ENCODE measurements around the gene CSTB.
A peak's percentile ranks its signal among the peaks of the same experiment; 100 is the strongest.

The CSTB gene

GRCh38 chr21:43761886-43762285, 14.2 kb downstream of the CSTB start:
- Histone ChIP-seq H3K4me1 (ENCODE audit: insufficient read depth, poor library complexity, severe bottlenecking) (peaks cover 14% of the 10 kb centered on the region), H3K27me3 (ENCODE audit: insufficient read depth, poor library complexity, severe bottlenecking) (no peaks in the 10 kb centered on the region), H3K9me3 (ENCODE audit: severe bottlenecking) (no peaks in the 10 kb centered on the region), H3K36me3 (ENCODE audit: low read depth) (peaks cover 55% of the 10 kb centered on the region), H3K27ac (ENCODE audit: poor library complexity, severe bottlenecking) (peak overlapping the region; percentile 66), H3K4me3 (ENCODE audit: severe bottlenecking) (no peak overlapping the region)
- no peak for TF ChIP-seq CTCF (IDR thresholded peaks at IDR 0.05; ENCODE audit: poor library complexity, severe bottlenecking)
- ATAC-seq (ENCODE audit: low read depth) (no peak), DNase-seq (ENCODE audit: low spot score) (no peak)

GRCh38 chr21:43760391-43760958, 15.6 kb downstream of the CSTB start:
- Histone ChIP-seq H3K27ac (ENCODE audit: poor library complexity, severe bottlenecking) (no peak overlapping the region), H3K4me1 (ENCODE audit: insufficient read depth, poor library complexity, severe bottlenecking) (peaks cover 14% of the 10 kb centered on the region), H3K27me3 (ENCODE audit: insufficient read depth, poor library complexity, severe bottlenecking) (no peaks in the 10 kb centered on the region), H3K4me3 (ENCODE audit: severe bottlenecking) (no peak overlapping the region), H3K9me3 (ENCODE audit: severe bottlenecking) (no peaks in the 10 kb centered on the region), H3K36me3 (ENCODE audit: low read depth) (peaks cover 69% of the 10 kb centered on the region)
- no peak for TF ChIP-seq CTCF (IDR thresholded peaks at IDR 0.05; ENCODE audit: poor library complexity, severe bottlenecking)
- DNase-seq (ENCODE audit: low spot score), result no peak
- no peak for ATAC-seq (ENCODE audit: low read depth)

- TF ChIP-seq CTCF (IDR thresholded peaks at IDR 0.05; ENCODE audit: poor library complexity, severe bottlenecking), result no peak
- ATAC-seq (ENCODE audit: low read depth), result no peak
- no peak for DNase-seq (ENCODE audit: low spot score)
- no peak overlapping the region for H3K4me3 ChIP-seq (ENCODE audit: severe bottlenecking)
- peaks cover 77% of the 10 kb centered on the region for H3K36me3 ChIP-seq (ENCODE audit: low read depth)
- H3K9me3 ChIP-seq (ENCODE audit: severe bottlenecking), result no peaks in the 10 kb centered on the region
- no peaks in the 10 kb centered on the region for H3K27me3 ChIP-seq (ENCODE audit: insufficient read depth, poor library complexity, severe bottlenecking)
- no peak overlapping the region for H3K27ac ChIP-seq (ENCODE audit: poor library complexity, severe bottlenecking)
- H3K4me1 ChIP-seq (ENCODE audit: insufficient read depth, poor library complexity, severe bottlenecking), result peaks cover 6% of the 10 kb centered on the region
Measured at GRCh38 chr21:43759651-43760050, 16.5 kb downstream of the CSTB start.

- ATAC-seq (ENCODE audit: low read depth) (no peak), DNase-seq (ENCODE audit: low spot score) (no peak)
- no peaks in the 10 kb centered on the region for H3K27me3 ChIP-seq (ENCODE audit: insufficient read depth, poor library complexity, severe bottlenecking)
- TF ChIP-seq CTCF (IDR thresholded peaks at IDR 0.05; ENCODE audit: poor library complexity, severe bottlenecking), result no peak
- H3K4me3 ChIP-seq (ENCODE audit: severe bottlenecking), result no peak overlapping the region
- no peaks in the 10 kb centered on the region for H3K4me1 ChIP-seq (ENCODE audit: insufficient read depth, poor library complexity, severe bottlenecking)
- H3K36me3 ChIP-seq (ENCODE audit: low read depth), result peaks cover 85% of the 10 kb centered on the region
- no peaks in the 10 kb centered on the region for H3K9me3 ChIP-seq (ENCODE audit: severe bottlenecking)
- no peak overlapping the region for H3K27ac ChIP-seq (ENCODE audit: poor library complexity, severe bottlenecking)
Measured at GRCh38 chr21:43758811-43759210, 17.3 kb downstream of the CSTB start.

- H3K27ac ChIP-seq (ENCODE audit: poor library complexity, severe bottlenecking), result no peak overlapping the region
- no peak overlapping the region for H3K4me3 ChIP-seq (ENCODE audit: severe bottlenecking)
- no peaks in the 10 kb centered on the region for H3K27me3 ChIP-seq (ENCODE audit: insufficient read depth, poor library complexity, severe bottlenecking)
- H3K36me3 ChIP-seq (ENCODE audit: low read depth), result peaks cover 88% of the 10 kb centered on the region
- H3K4me1 ChIP-seq (ENCODE audit: insufficient read depth, poor library complexity, severe bottlenecking), result no peaks in the 10 kb centered on the region
- TF ChIP-seq CTCF (IDR thresholded peaks at IDR 0.05; ENCODE audit: poor library complexity, severe bottlenecking), result no peak
- ATAC-seq (ENCODE audit: low read depth) (no peak), DNase-seq (ENCODE audit: low spot score) (no peak)
- H3K9me3 ChIP-seq (ENCODE audit: severe bottlenecking), result no peaks in the 10 kb centered on the region
Measured at GRCh38 chr21:43758111-43758641, 17.9 kb downstream of the CSTB start.

Measured in RWPE2 (cell line).